ENCODE results near the gene CAMK2B.

Gene CAMK2B

GRCh38 chr7:44244282-44244681 is 81.1 kb downstream of the CAMK2B start:
- Histone ChIP-seq H4K8ac (ENCODE audit: low read length) (no peak overlapping the region), H4K91ac (ENCODE audit: low read length) (no peak overlapping the region), H2BK5ac (ENCODE audit: low read depth, low read length, poor library complexity, severe bottlenecking) (no peak overlapping the region), H2BK12ac (ENCODE audit: low read length in 2 of 2) (no peak overlapping the region), H3K18ac (ENCODE audit: low read depth in 1 of 2, low read length in 2 of 2) (no peak overlapping the region), H3K14ac (ENCODE audit: low read length in 2 of 2) (no peak overlapping the region), H3K27ac (ENCODE audit: low read length, poor library complexity, severe bottlenecking) (no peak overlapping the region), H3K4me3 (ENCODE audit: insufficient read depth in 1 of 2, low read depth in 1 of 2, low read length in 2 of 2) (no peak overlapping the region), H3K27me3 (ENCODE audit: control insufficient read depth in 1 of 2, insufficient read depth in 1 of 2, low read length in 2 of 2) (peaks cover 6 to 33% of the 10 kb centered on the region in 2 experiments), H3K4ac (ENCODE audit: low read depth in 1 of 2, low read length in 2 of 2) (no peak overlapping the region), H3K23ac (ENCODE audit: low read length in 2 of 2) (no peak overlapping the region), H2BK120ac (ENCODE audit: low read depth, low read length) (no peak overlapping the region), H3K79me1 (replicated peaks; ENCODE audit: low read length, poor library complexity, severe bottlenecking) (no peaks in the 10 kb centered on the region), H3K9ac (ENCODE audit: low read length) (no peak overlapping the region), H3K9me3 (ENCODE audit: control insufficient read depth, low read length) (no peaks in the 10 kb centered on the region), H2AFZ (ENCODE audit: low read depth, low read length) (no peak overlapping the region), H3K36me3 (ENCODE audit: control insufficient read depth in 1 of 2, insufficient read depth in 2 of 2, low read depth in 1 of 2, low read length in 2 of 2) (no peaks in the 10 kb centered on the region), H3K4me1 (ENCODE audit: control insufficient read depth, insufficient read depth, low read depth, low read length) (peaks cover 4% of the 10 kb centered on the region), H3K4me2 (ENCODE audit: low read length, poor library complexity, severe bottlenecking) (no peak overlapping the region), H2BK15ac (ENCODE audit: low read depth, poor library complexity, severe bottlenecking) (no peak overlapping the region), H2AK5ac (ENCODE audit: low read length, severe bottlenecking) (no peak overlapping the region)
- DNase-seq = peak; percentile 17
- 54% methylated on average over 8 of the region's 8 CpGs for WGBS

- no peak overlapping the region for H2BK120ac ChIP-seq (ENCODE audit: low read depth, low read length)
- H4K91ac ChIP-seq (ENCODE audit: low read length) = peak overlapping the region; percentile 24
- no peak overlapping the region for H3K9ac ChIP-seq (ENCODE audit: low read length)
- peak overlapping the region; percentile 18 for H2AFZ ChIP-seq (ENCODE audit: low read depth, low read length)
- H3K4me2 ChIP-seq (ENCODE audit: low read length, poor library complexity, severe bottlenecking) = no peak overlapping the region
- peaks cover 4% of the 10 kb centered on the region for H3K4me1 ChIP-seq (ENCODE audit: control insufficient read depth, insufficient read depth, low read depth, low read length)
- WGBS = 86% methylated on average over 8 of the region's 10 CpGs
- H3K4ac ChIP-seq (ENCODE audit: low read depth in 1 of 2, low read length in 2 of 2) = no peak overlapping the region
- no peak for DNase-seq
- H3K18ac ChIP-seq (ENCODE audit: low read depth in 1 of 2, low read length in 2 of 2) = no peak overlapping the region
- no peak overlapping the region for H3K23ac ChIP-seq (ENCODE audit: low read length in 2 of 2)
- no peak overlapping the region for H3K14ac ChIP-seq (ENCODE audit: low read length in 2 of 2)
- H3K4me3 ChIP-seq (ENCODE audit: insufficient read depth in 1 of 2, low read depth in 1 of 2, low read length in 2 of 2) = no peak overlapping the region
- no peak overlapping the region for H2BK15ac ChIP-seq (ENCODE audit: low read depth, poor library complexity, severe bottlenecking)
- peak overlapping the region; percentile 21 for H2AK5ac ChIP-seq (ENCODE audit: low read length, severe bottlenecking)
- H3K27me3 ChIP-seq (ENCODE audit: control insufficient read depth in 1 of 2, insufficient read depth in 1 of 2, low read length in 2 of 2) = peaks cover 11 to 52% of the 10 kb centered on the region in 2 experiments
- no peaks in the 10 kb centered on the region for H3K36me3 ChIP-seq (ENCODE audit: control insufficient read depth in 1 of 2, insufficient read depth in 2 of 2, low read depth in 1 of 2, low read length in 2 of 2)
- no peak overlapping the region for H4K8ac ChIP-seq (ENCODE audit: low read length)
- H3K9me3 ChIP-seq (ENCODE audit: control insufficient read depth, low read length) = no peaks in the 10 kb centered on the region
- H2BK12ac ChIP-seq (ENCODE audit: low read length in 2 of 2) = no peak overlapping the region
- H3K27ac ChIP-seq (ENCODE audit: low read length, poor library complexity, severe bottlenecking) = no peak overlapping the region
- no peak overlapping the region for H2BK5ac ChIP-seq (ENCODE audit: low read depth, low read length, poor library complexity, severe bottlenecking)
- H3K79me1 ChIP-seq (replicated peaks; ENCODE audit: low read length, poor library complexity, severe bottlenecking) = no peaks in the 10 kb centered on the region
Observed at GRCh38 chr7:44242091-44242490, 83.3 kb downstream of the CAMK2B start.

GRCh38 chr7:44240983-44241510 is 84.3 kb downstream of the CAMK2B start:
- Histone ChIP-seq H3K79me1 (replicated peaks; ENCODE audit: low read length, poor library complexity, severe bottlenecking) (no peaks in the 10 kb centered on the region), H3K9me3 (ENCODE audit: control insufficient read depth, low read length) (no peaks in the 10 kb centered on the region), H3K36me3 (ENCODE audit: control insufficient read depth in 1 of 2, insufficient read depth in 2 of 2, low read depth in 1 of 2, low read length in 2 of 2) (no peaks in the 10 kb centered on the region), H2BK15ac (ENCODE audit: low read depth, poor library complexity, severe bottlenecking) (no peak overlapping the region), H3K14ac (ENCODE audit: low read length in 2 of 2) (no peak overlapping the region), H3K4me1 (ENCODE audit: control insufficient read depth, insufficient read depth, low read depth, low read length) (peaks cover 5% of the 10 kb centered on the region), H3K4ac (ENCODE audit: low read depth in 1 of 2, low read length in 2 of 2) (no peak overlapping the region), H3K9ac (ENCODE audit: low read length) (peak overlapping the region; percentile 57), H3K4me2 (ENCODE audit: low read length, poor library complexity, severe bottlenecking) (no peak overlapping the region), H2AFZ (ENCODE audit: low read depth, low read length) (no peak overlapping the region), H3K23ac (ENCODE audit: low read length in 2 of 2) (no peak overlapping the region), H2BK120ac (ENCODE audit: low read depth, low read length) (no peak overlapping the region), H3K18ac (ENCODE audit: low read depth in 1 of 2, low read length in 2 of 2) (peak overlapping the region in 1 of 2 experiments; percentile 16), H4K91ac (ENCODE audit: low read length) (no peak overlapping the region), H3K27me3 (ENCODE audit: control insufficient read depth in 1 of 2, insufficient read depth in 1 of 2, low read length in 2 of 2) (peaks cover 18 to 52% of the 10 kb centered on the region in 2 experiments), H2AK5ac (ENCODE audit: low read length, severe bottlenecking) (no peak overlapping the region), H4K8ac (ENCODE audit: low read length) (peak overlapping the region; percentile 78), H2BK5ac (ENCODE audit: low read depth, low read length, poor library complexity, severe bottlenecking) (no peak overlapping the region), H3K27ac (ENCODE audit: low read length, poor library complexity, severe bottlenecking) (no peak overlapping the region), H2BK12ac (ENCODE audit: low read length in 2 of 2) (no peak overlapping the region), H3K4me3 (ENCODE audit: insufficient read depth in 1 of 2, low read depth in 1 of 2, low read length in 2 of 2) (peak overlapping the region in 1 of 2 experiments; percentile 53)
- DNase-seq = peak; percentile 86
- WGBS = 24% methylated on average over 10 of the region's 10 CpGs

GRCh38 chr7:44240376-44240775 is 85.0 kb downstream of the CAMK2B start:
- Histone ChIP-seq H3K4me2 (ENCODE audit: low read length, poor library complexity, severe bottlenecking) (no peak overlapping the region), H3K27me3 (ENCODE audit: control insufficient read depth in 1 of 2, insufficient read depth in 1 of 2, low read length in 2 of 2) (peaks cover 12 to 48% of the 10 kb centered on the region in 2 experiments), H3K27ac (ENCODE audit: low read length, poor library complexity, severe bottlenecking) (no peak overlapping the region), H2AFZ (ENCODE audit: low read depth, low read length) (no peak overlapping the region), H2BK12ac (ENCODE audit: low read length in 2 of 2) (no peak overlapping the region), H3K9ac (ENCODE audit: low read length) (peak overlapping the region; percentile 57), H4K8ac (ENCODE audit: low read length) (no peak overlapping the region), H3K79me1 (replicated peaks; ENCODE audit: low read length, poor library complexity, severe bottlenecking) (no peaks in the 10 kb centered on the region), H2BK15ac (ENCODE audit: low read depth, poor library complexity, severe bottlenecking) (no peak overlapping the region), H3K4me1 (ENCODE audit: control insufficient read depth, insufficient read depth, low read depth, low read length) (peaks cover 6% of the 10 kb centered on the region), H4K91ac (ENCODE audit: low read length) (no peak overlapping the region), H3K14ac (ENCODE audit: low read length in 2 of 2) (no peak overlapping the region), H3K9me3 (ENCODE audit: control insufficient read depth, low read length) (no peaks in the 10 kb centered on the region), H3K18ac (ENCODE audit: low read depth in 1 of 2, low read length in 2 of 2) (no peak overlapping the region), H3K4me3 (ENCODE audit: insufficient read depth in 1 of 2, low read depth in 1 of 2, low read length in 2 of 2) (no peak overlapping the region), H2BK5ac (ENCODE audit: low read depth, low read length, poor library complexity, severe bottlenecking) (no peak overlapping the region), H2BK120ac (ENCODE audit: low read depth, low read length) (no peak overlapping the region), H2AK5ac (ENCODE audit: low read length, severe bottlenecking) (peak overlapping the region; percentile 30), H3K23ac (ENCODE audit: low read length in 2 of 2) (no peak overlapping the region), H3K36me3 (ENCODE audit: control insufficient read depth in 1 of 2, insufficient read depth in 2 of 2, low read depth in 1 of 2, low read length in 2 of 2) (no peaks in the 10 kb centered on the region), H3K4ac (ENCODE audit: low read depth in 1 of 2, low read length in 2 of 2) (no peak overlapping the region)
- no peak for DNase-seq
- 71% methylated on average over 16 of the region's 16 CpGs for WGBS
